Neural cell (in vitro differentiated cells): ENCODE results near the gene RPL12.
A peak's percentile ranks its signal among the peaks of the same experiment; 100 is the strongest.

ENCODE experiments used
- CTCF ChIP-seq: fragments of 450-650 bp; IDR thresholded peaks from 2 replicates; pipeline ENCODE4 v1.5.1; 2014; ENCODE audit warnings: antibody characterized with exemption, mild to moderate bottlenecking, moderate library complexity; ENCODE audit not compliant: poor library complexity, severe bottlenecking
- SMC3 ChIP-seq: fragments of 450-650 bp; conservative IDR thresholded peaks from 2 replicates; pipeline ENCODE4 v1.6.1; 2014; ENCODE audit warnings: antibody characterized with exemption, mild to moderate bottlenecking, moderate library complexity; ENCODE audit not compliant: poor library complexity

- peak; percentile 55 for TF ChIP-seq SMC3
- peak; percentile 22 for TF ChIP-seq CTCF
Measured at GRCh38 chr9:127450830-127451607, at the start of gene RPL12, which contains the start of gene LRSAM1.
